CD4-positive, CD25-positive, alpha-beta regulatory T cell (primary cell): Measurements from ENCODE around the gene LGR6. TPM values are rescaled to one million over a fixed set of nuclear protein-coding genes. Genes with fewer than 3 reads are reported as not detected.

ENCODE experiments used
- ATAC-seq, 2 donors: fragments of 150-1000 bp; cut with Tn5 transposase; one replicate each; pipeline ENCODE4 v1.10.0; 2021; ENCODE audit warnings: low read depth in 2 of 2, moderate number of reproducible peaks in 2 of 2, moderate library complexity in 1 of 2
- DNase-seq, 3 donors: peaks; one replicate each; pipeline versions ENCODE4 v3.0.0 to v3.0.0-alpha.2; 2012 to 2022; ENCODE audit warnings: mixed read lengths in 1 of 3
- H3K27ac ChIP-seq: one replicate; pipeline ENCODE4 v1.7.0; 2013; ENCODE audit warnings: mild to moderate bottlenecking, low read length; ENCODE audit not compliant: insufficient read depth, poor library complexity, severe bottlenecking
- H3K27me3 ChIP-seq: one replicate; pipeline ENCODE4 v1.7.0; 2013; ENCODE audit warnings: low read length; ENCODE audit not compliant: control insufficient read depth, insufficient read depth
- H3K36me3 ChIP-seq: one replicate; pipeline ENCODE4 v1.7.0; 2013; ENCODE audit warnings: mild to moderate bottlenecking, low read length, moderate library complexity; ENCODE audit not compliant: control insufficient read depth, insufficient read depth
- H3K4me1 ChIP-seq: 2 replicates; pipeline ENCODE4 v1.7.0; 2013; ENCODE audit warnings: mild to moderate bottlenecking, low read length; ENCODE audit not compliant: insufficient read depth, control insufficient read depth, poor library complexity, severe bottlenecking
- H3K4me3 ChIP-seq: one replicate; pipeline ENCODE4 v1.7.0; 2013; ENCODE audit warnings: low read depth, mild to moderate bottlenecking, low read length, moderate library complexity
- H3K9me3 ChIP-seq, 2 experiments: 1 replicate in 1 of 2; 2 replicates in 1 of 2; pipeline ENCODE4 v1.7.0; 2013; ENCODE audit warnings: low read length in 2 of 2, mild to moderate bottlenecking in 1 of 2, moderate library complexity in 1 of 2; ENCODE audit not compliant: control insufficient read depth in 2 of 2
- H3K27ac Mint-ChIP-seq, 3 donors: one replicate each; pipeline ENCODE4 v1.8.0; 2020 to 2022; ENCODE audit warnings: mild to moderate bottlenecking in 3 of 3, mixed read lengths in 3 of 3, moderate library complexity in 2 of 3
- H3K27me3 Mint-ChIP-seq: one replicate; pipeline ENCODE4 v1.8.0; 2022; ENCODE audit warnings: mild to moderate bottlenecking, mixed read lengths
- H3K36me3 Mint-ChIP-seq: one replicate; pipeline ENCODE4 v1.8.0; 2020; ENCODE audit warnings: mixed read lengths
- H3K4me1 Mint-ChIP-seq, 4 donors: one replicate each; pipeline ENCODE4 v1.8.0; 2020 to 2022; ENCODE audit warnings: mixed read lengths in 4 of 4, mild to moderate bottlenecking in 1 of 4
- H3K4me3 Mint-ChIP-seq, 4 donors: one replicate each; pipeline ENCODE4 v1.8.0; 2020 to 2022; ENCODE audit warnings: mild to moderate bottlenecking in 4 of 4, mixed read lengths in 4 of 4, moderate library complexity in 3 of 4
- H3K9me3 Mint-ChIP-seq, 7 donors: one replicate each; pipeline ENCODE4 v1.8.0; 2020 to 2022; ENCODE audit warnings: mixed read lengths in 7 of 7, mild to moderate bottlenecking in 3 of 7, moderate library complexity in 2 of 7
- polyA plus RNA-seq, 4 donors: library from polyadenylated mRNA; unstranded; fragments of 300-500 nt; fragmentation: Illumina TruSeq; gene quantifications; one replicate each; pipeline ENCODE4 v1.2.3, GENCODE V29; 2021
- total RNA-seq: library from RNA; stranded (reverse); gene quantifications from one replicate; pipeline ENCODE4 v1.2.3, GENCODE V29; 2022

The LGR6 gene
- total and polyA plus RNA-seq, 5 donors from 2014 or later = 0.16 to 0.87 (median 0.30) TPM

GRCh38 chr1:202276081-202276715 is 82.6 kb downstream of the LGR6 start:
- H3K27ac ChIP-seq = no peak overlapping the region
- Mint-ChIP-seq H3K36me3 (no peaks in the 10 kb centered on the region), H3K27me3 (peaks cover 8% of the 10 kb centered on the region), H3K9me3 (no peaks in the 10 kb centered on the region), H3K4me3 (no peak overlapping the region), H3K4me1 (peaks cover 0 to 3% (median 0%) of the 10 kb centered on the region in 4 donors), H3K27ac (no peak overlapping the region)
- no peaks in the 10 kb centered on the region for H3K9me3 ChIP-seq
- H3K27me3 ChIP-seq = no peaks in the 10 kb centered on the region
- ATAC-seq (no peak), DNase-seq (no peak)
- H3K4me3 ChIP-seq = no peak overlapping the region
- H3K36me3 ChIP-seq = no peaks in the 10 kb centered on the region
- H3K4me1 ChIP-seq = no peaks in the 10 kb centered on the region

GRCh38 chr1:202276920-202277319 is 83.3 kb downstream of the LGR6 start:
- H3K27ac Mint-ChIP-seq = no peak overlapping the region
- ATAC-seq = no peak
- no peak overlapping the region for H3K27ac ChIP-seq
- no peak overlapping the region for H3K4me3 Mint-ChIP-seq
- peaks cover 8% of the 10 kb centered on the region for H3K27me3 Mint-ChIP-seq
- H3K36me3 Mint-ChIP-seq = no peaks in the 10 kb centered on the region
- peaks cover 0 to 3% (median 0%) of the 10 kb centered on the region in 4 donors for H3K4me1 Mint-ChIP-seq
- DNase-seq = no peak
- H3K4me3 ChIP-seq = no peak overlapping the region
- H3K27me3 ChIP-seq = no peaks in the 10 kb centered on the region
- H3K36me3 ChIP-seq = no peaks in the 10 kb centered on the region
- no peaks in the 10 kb centered on the region for H3K4me1 ChIP-seq
- no peaks in the 10 kb centered on the region for H3K9me3 ChIP-seq
- no peaks in the 10 kb centered on the region for H3K9me3 Mint-ChIP-seq

GRCh38 chr1:202278751-202279150 is 85.2 kb downstream of the LGR6 start:
- DNase-seq (no peak), ATAC-seq (no peak)
- Histone ChIP-seq H3K27ac (no peak overlapping the region), H3K4me3 (no peak overlapping the region), H3K27me3 (no peaks in the 10 kb centered on the region), H3K9me3 (no peaks in the 10 kb centered on the region), H3K36me3 (no peaks in the 10 kb centered on the region), H3K4me1 (peaks cover 10% of the 10 kb centered on the region)
- Mint-ChIP-seq H3K9me3 (no peaks in the 10 kb centered on the region), H3K4me1 (peaks cover 0 to 16% (median 7%) of the 10 kb centered on the region in 4 donors), H3K27me3 (peaks cover 8% of the 10 kb centered on the region), H3K27ac (no peak overlapping the region), H3K4me3 (no peak overlapping the region), H3K36me3 (no peaks in the 10 kb centered on the region)

- Histone ChIP-seq H3K36me3 (no peaks in the 10 kb centered on the region), H3K27ac (no peak overlapping the region), H3K4me3 (no peak overlapping the region), H3K27me3 (no peaks in the 10 kb centered on the region), H3K4me1 (peaks cover 13% of the 10 kb centered on the region), H3K9me3 (no peaks in the 10 kb centered on the region)
- ATAC-seq (no peak), DNase-seq (no peak)
- no peaks in the 10 kb centered on the region for H3K36me3 Mint-ChIP-seq
- no peak overlapping the region for H3K4me3 Mint-ChIP-seq
- peaks cover 0 to 21% (median 11%) of the 10 kb centered on the region in 4 donors for H3K4me1 Mint-ChIP-seq
- H3K27me3 Mint-ChIP-seq = peaks cover 8% of the 10 kb centered on the region
- H3K27ac Mint-ChIP-seq = peak overlapping the region in 1 of 3 donors; percentile 11
- H3K9me3 Mint-ChIP-seq = no peaks in the 10 kb centered on the region
Measured at GRCh38 chr1:202279806-202280205, 86.2 kb downstream of the LGR6 start.

GRCh38 chr1:202280595-202280994 is 87.0 kb downstream of the LGR6 start:
- Mint-ChIP-seq H3K4me1 (peaks cover 0 to 23% (median 11%) of the 10 kb centered on the region in 4 donors), H3K27ac (no peak overlapping the region), H3K9me3 (no peaks in the 10 kb centered on the region), H3K27me3 (peaks cover 8% of the 10 kb centered on the region), H3K4me3 (no peak overlapping the region), H3K36me3 (no peaks in the 10 kb centered on the region)
- DNase-seq (no peak), ATAC-seq (no peak)
- no peaks in the 10 kb centered on the region for H3K9me3 ChIP-seq
- H3K4me1 ChIP-seq = peaks cover 13% of the 10 kb centered on the region
- no peaks in the 10 kb centered on the region for H3K36me3 ChIP-seq
- H3K4me3 ChIP-seq = no peak overlapping the region
- no peak overlapping the region for H3K27ac ChIP-seq
- H3K27me3 ChIP-seq = no peaks in the 10 kb centered on the region

GRCh38 chr1:202281316-202282024 is 87.9 kb downstream of the LGR6 start:
- Histone ChIP-seq H3K4me3 (no peak overlapping the region), H3K27me3 (no peaks in the 10 kb centered on the region), H3K27ac (no peak overlapping the region), H3K36me3 (no peaks in the 10 kb centered on the region), H3K9me3 (no peaks in the 10 kb centered on the region), H3K4me1 (peaks cover 13% of the 10 kb centered on the region)
- no peaks in the 10 kb centered on the region for H3K9me3 Mint-ChIP-seq
- no peak for DNase-seq
- peaks cover 0 to 23% (median 11%) of the 10 kb centered on the region in 4 donors for H3K4me1 Mint-ChIP-seq
- no peaks in the 10 kb centered on the region for H3K36me3 Mint-ChIP-seq
- H3K27ac Mint-ChIP-seq = peak overlapping the region in 1 of 3 donors; percentile 6
- no peak for ATAC-seq
- peaks cover 8% of the 10 kb centered on the region for H3K27me3 Mint-ChIP-seq
- H3K4me3 Mint-ChIP-seq = no peak overlapping the region

GRCh38 chr1:202282025-202282371 is 88.4 kb downstream of the LGR6 start:
- Mint-ChIP-seq H3K4me3 (no peak overlapping the region), H3K27ac (no peak overlapping the region), H3K36me3 (no peaks in the 10 kb centered on the region), H3K4me1 (peaks cover 0 to 23% (median 11%) of the 10 kb centered on the region in 4 donors), H3K27me3 (peaks cover 8% of the 10 kb centered on the region), H3K9me3 (no peaks in the 10 kb centered on the region)
- H3K27ac ChIP-seq = no peak overlapping the region
- H3K4me1 ChIP-seq = peaks cover 13% of the 10 kb centered on the region
- H3K4me3 ChIP-seq = no peak overlapping the region
- H3K9me3 ChIP-seq = no peaks in the 10 kb centered on the region
- DNase-seq = no peak
- no peaks in the 10 kb centered on the region for H3K27me3 ChIP-seq
- ATAC-seq = no peak
- no peaks in the 10 kb centered on the region for H3K36me3 ChIP-seq
